GM12872 (cell line): Measurements from ENCODE around the gene FBXO30.

Experiments used
- CTCF ChIP-seq: IDR thresholded peaks from 3 replicates; pipeline ENCODE4 v1.5.1; 2011; ENCODE audit warnings: low read depth, mild to moderate bottlenecking, low read length, moderate library complexity; ENCODE audit not compliant: insufficient read depth

The FBXO30 gene

GRCh38 chr6:145830612-145831011 lies 16.0 kb upstream of the FBXO30 start:
- TF ChIP-seq CTCF = no peak

- no peak for TF ChIP-seq CTCF
Observed at GRCh38 chr6:145829950-145830349, 15.4 kb upstream of the FBXO30 start.

GRCh38 chr6:145829102-145829501 lies 14.5 kb upstream of the FBXO30 start:
- no peak for TF ChIP-seq CTCF

GRCh38 chr6:145824344-145824743 lies 9.7 kb upstream of the FBXO30 start:
- TF ChIP-seq CTCF = no peak

GRCh38 chr6:145823328-145823944 lies 8.8 kb upstream of the FBXO30 start:
- no peak for TF ChIP-seq CTCF

- TF ChIP-seq CTCF = no peak
Observed at GRCh38 chr6:145822456-145822855, 7.9 kb upstream of the FBXO30 start.

- TF ChIP-seq CTCF = no peak
Observed at GRCh38 chr6:145819994-145820393, 5.4 kb upstream of the FBXO30 start.
